Esophagus squamous epithelium (tissue), 4 donors: ENCODE results near the gene ANKRD6.

Experiments
- POLR2A ChIP-seq, 4 donors: fragments of 450-650 bp; IDR thresholded peaks; one replicate each; pipeline ENCODE4 v1.6.1; 2017; ENCODE audit warnings: antibody characterized with exemption in 4 of 4, mild to moderate bottlenecking in 4 of 4, moderate library complexity in 3 of 4
- TF ChIP-seq, protein P1 (sequence below), 6 experiments: fragments of 450-650 bp in 4 of 6; fragments of 200-600 bp in 2 of 6; sonication (generic) in 2 of 6; IDR thresholded peaks; one replicate each; pipeline ENCODE4 v1.5.1; 2016 to 2019; ENCODE audit warnings: antibody characterized with exemption in 6 of 6, mild to moderate bottlenecking in 4 of 6, moderate library complexity in 4 of 6

DNA sequence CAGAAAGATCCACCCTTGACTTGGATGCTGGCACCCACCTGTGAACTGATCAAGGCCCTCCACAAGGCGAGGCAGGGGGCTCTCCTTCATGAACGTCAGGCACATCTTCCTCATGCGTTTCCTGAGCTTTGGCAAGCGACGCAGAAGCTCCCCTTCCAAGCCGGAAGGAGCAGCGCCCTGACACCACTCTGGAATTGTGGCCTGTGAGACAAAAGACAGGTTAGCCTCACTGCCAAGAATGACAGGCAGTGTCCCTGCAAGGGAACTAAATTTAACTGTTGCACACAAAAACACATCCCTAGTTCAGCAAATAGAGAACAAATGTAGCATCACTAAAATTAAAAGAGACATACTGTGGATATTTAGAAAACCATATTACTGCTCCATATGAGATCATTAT is 247.6 kb downstream of the ANKRD6 start:
- no peak for TF ChIP-seq POLR2A (IDR thresholded peaks at IDR 0.05)
- TF ChIP-seq, protein P1, sequence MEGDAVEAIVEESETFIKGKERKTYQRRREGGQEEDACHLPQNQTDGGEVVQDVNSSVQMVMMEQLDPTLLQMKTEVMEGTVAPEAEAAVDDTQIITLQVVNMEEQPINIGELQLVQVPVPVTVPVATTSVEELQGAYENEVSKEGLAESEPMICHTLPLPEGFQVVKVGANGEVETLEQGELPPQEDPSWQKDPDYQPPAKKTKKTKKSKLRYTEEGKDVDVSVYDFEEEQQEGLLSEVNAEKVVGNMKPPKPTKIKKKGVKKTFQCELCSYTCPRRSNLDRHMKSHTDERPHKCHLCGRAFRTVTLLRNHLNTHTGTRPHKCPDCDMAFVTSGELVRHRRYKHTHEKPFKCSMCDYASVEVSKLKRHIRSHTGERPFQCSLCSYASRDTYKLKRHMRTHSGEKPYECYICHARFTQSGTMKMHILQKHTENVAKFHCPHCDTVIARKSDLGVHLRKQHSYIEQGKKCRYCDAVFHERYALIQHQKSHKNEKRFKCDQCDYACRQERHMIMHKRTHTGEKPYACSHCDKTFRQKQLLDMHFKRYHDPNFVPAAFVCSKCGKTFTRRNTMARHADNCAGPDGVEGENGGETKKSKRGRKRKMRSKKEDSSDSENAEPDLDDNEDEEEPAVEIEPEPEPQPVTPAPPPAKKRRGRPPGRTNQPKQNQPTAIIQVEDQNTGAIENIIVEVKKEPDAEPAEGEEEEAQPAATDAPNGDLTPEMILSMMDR (IDR thresholded peaks at IDR 0.05), result no peak
